Activated CD4-positive, alpha-beta T cell treated with anti-CD3 and anti-CD28 coated beads, Interleukin-2, amount 10 ng/mL, durations not matched to agents 7 days and 5 days (primary cell): ENCODE data around the gene CCNC. TPM values are rescaled to one million over a fixed set of nuclear protein-coding genes. Genes with fewer than 3 reads are reported as not detected.
"Not testable (repeated sequence)": the region's sequence is repeated elsewhere in the genome, so short reads cannot be mapped to it uniquely, and the experiment has no call there.

Source experiments
- CTCF ChIA-PET: fragments of 350-600 bp; sonication (Branson Sonifier 250); formaldehyde crosslinking; loops from one replicate; lab custom pipeline; 2021; ENCODE audit warnings: antibody characterized with exemption; lab: Charles Lee
- POLR2A ChIA-PET: fragments of 350-600 bp; sonication (Branson Sonifier 250); formaldehyde crosslinking; loops from one replicate; lab custom pipeline; 2021; ENCODE audit warnings: antibody characterized with exemption; lab: Charles Lee
- DNase-seq: peaks from one replicate; pipeline ENCODE4 v3.0.0-alpha.2; 2020
- H3K27ac Mint-ChIP-seq: one replicate; pipeline ENCODE4 v1.8.0; 2021; ENCODE audit warnings: mild to moderate bottlenecking, moderate library complexity, mixed read lengths
- H3K27me3 Mint-ChIP-seq: one replicate; pipeline ENCODE4 v1.8.0; 2021; ENCODE audit warnings: mixed read lengths
- H3K36me3 Mint-ChIP-seq: one replicate; pipeline ENCODE4 v1.8.0; 2021; ENCODE audit warnings: low read depth, mixed read lengths
- H3K4me1 Mint-ChIP-seq: one replicate; pipeline ENCODE4 v1.8.0; 2021; ENCODE audit warnings: mixed read lengths
- H3K4me3 Mint-ChIP-seq: one replicate; pipeline ENCODE4 v1.8.0; 2021; ENCODE audit warnings: mild to moderate bottlenecking, moderate library complexity, mixed read lengths
- H3K9me3 Mint-ChIP-seq: one replicate; pipeline ENCODE4 v1.8.0; 2021; ENCODE audit warnings: mixed read lengths
- total RNA-seq, 2 experiments: library from RNA; stranded (reverse); gene quantifications; one replicate each; pipeline ENCODE4 v1.2.3, GENCODE V29; 2021

The CCNC gene
- total RNA-seq, 2 experiments from 2014 or later = 29.3 to 34.8 TPM

GRCh38 chr6:99607416-99608036 is 39.1 kb upstream of the CCNC start:
- no peaks in the 10 kb centered on the region for H3K36me3 Mint-ChIP-seq
- H3K9me3 Mint-ChIP-seq = peaks cover 2% of the 10 kb centered on the region
- ChIA-PET POLR2A (interaction anchor here (0.6 kb wide), 1 partner anchor 12 kb away, joined by 3 read pairs; no protein-coding TSS in a partner anchor), CTCF (interaction anchor here (0.8 to 1.7 kb wide), 4 partner anchors 13 to 25 kb away, joined by 3 to 6 read pairs (median 4); no protein-coding TSS in a partner anchor)
- peaks cover 92% of the 10 kb centered on the region for H3K27me3 Mint-ChIP-seq
- DNase-seq = no peak
- H3K4me3 Mint-ChIP-seq = no peak overlapping the region
- peaks cover 52% of the 10 kb centered on the region for H3K4me1 Mint-ChIP-seq
- peak overlapping the region; percentile 25 for H3K27ac Mint-ChIP-seq

- DNase-seq = no peak
- H3K9me3 Mint-ChIP-seq = peaks cover 2% of the 10 kb centered on the region
- H3K27me3 Mint-ChIP-seq = peaks cover 93% of the 10 kb centered on the region
- peaks cover 50% of the 10 kb centered on the region for H3K4me1 Mint-ChIP-seq
- H3K4me3 Mint-ChIP-seq = no peak within 1 kb of the TSS
- H3K27ac Mint-ChIP-seq = peak within 1 kb of the TSS; percentile 25
- no peaks in the 10 kb centered on the region for H3K36me3 Mint-ChIP-seq
- POLR2A ChIA-PET = interaction anchor here (0.6 kb wide), 1 partner anchor 12 kb away, joined by 3 read pairs; no protein-coding TSS in a partner anchor
- CTCF ChIA-PET = interaction anchor here (1.4 kb wide), 1 partner anchor 18 kb away, joined by 6 read pairs; no protein-coding TSS in a partner anchor
Measured at GRCh38 chr6:99606656-99607415, 38.4 kb upstream of the CCNC start, which contains the start of gene PRDM13. Gene PRDM13 (plus strand): TSS chr6:99606833. CDS start chr6:99607035, 202 bp downstream.

GRCh38 chr6:99605911-99606655 is 37.6 kb upstream of the CCNC start:
- peaks cover 44% of the 10 kb centered on the region for H3K4me1 Mint-ChIP-seq
- no peak for DNase-seq
- CTCF ChIA-PET = interaction anchor here (1.5 kb wide), 1 partner anchor 850 kb away, joined by 5 read pairs; no protein-coding TSS in a partner anchor
- no peaks in the 10 kb centered on the region for H3K36me3 Mint-ChIP-seq
- POLR2A ChIA-PET = no interaction called here
- H3K27ac Mint-ChIP-seq = no peak overlapping the region
- H3K4me3 Mint-ChIP-seq = no peak overlapping the region
- H3K9me3 Mint-ChIP-seq = peaks cover 2% of the 10 kb centered on the region
- peaks cover 90% of the 10 kb centered on the region for H3K27me3 Mint-ChIP-seq

GRCh38 chr6:99605074-99605734 is 36.7 kb upstream of the CCNC start:
- ChIA-PET CTCF (interaction anchor here (1.5 kb wide), 1 partner anchor 851 kb away, joined by 5 read pairs; no protein-coding TSS in a partner anchor), POLR2A (no interaction called here)
- Mint-ChIP-seq H3K27ac (no peak overlapping the region), H3K36me3 (no peaks in the 10 kb centered on the region), H3K9me3 (peaks cover 2% of the 10 kb centered on the region), H3K4me3 (no peak overlapping the region), H3K4me1 (peaks cover 36% of the 10 kb centered on the region), H3K27me3 (peaks cover 89% of the 10 kb centered on the region)
- no peak for DNase-seq

- no peaks in the 10 kb centered on the region for H3K9me3 Mint-ChIP-seq
- DNase-seq = no peak
- peak overlapping the region; percentile 22 for H3K4me3 Mint-ChIP-seq
- H3K4me1 Mint-ChIP-seq = peaks cover 31% of the 10 kb centered on the region
- CTCF ChIA-PET = interaction anchor here (0.8 to 1.5 kb wide), 2 partner anchors 13 to 852 kb away, joined by 3 to 5 read pairs; no protein-coding TSS in a partner anchor
- POLR2A ChIA-PET = no interaction called here
- H3K27ac Mint-ChIP-seq = peak overlapping the region; percentile 41
- H3K27me3 Mint-ChIP-seq = peaks cover 89% of the 10 kb centered on the region
- H3K36me3 Mint-ChIP-seq = no peaks in the 10 kb centered on the region
Measured at GRCh38 chr6:99604166-99605073, 36.0 kb upstream of the CCNC start.

- Mint-ChIP-seq H3K27ac (peak overlapping the region; percentile 36), H3K27me3 (peaks cover 89% of the 10 kb centered on the region), H3K36me3 (no peaks in the 10 kb centered on the region), H3K4me3 (peak overlapping the region; percentile 41), H3K4me1 (peaks cover 25% of the 10 kb centered on the region), H3K9me3 (no peaks in the 10 kb centered on the region)
- POLR2A ChIA-PET = no interaction called here
- CTCF ChIA-PET = interaction anchor here (0.8 kb wide), 1 partner anchor 14 kb away, joined by 3 read pairs; no protein-coding TSS in a partner anchor
- DNase-seq = no peak
Measured at GRCh38 chr6:99603421-99604165, 35.1 kb upstream of the CCNC start.

GRCh38 chr6:99602520-99603420 is 34.3 kb upstream of the CCNC start:
- no peaks in the 10 kb centered on the region for H3K36me3 Mint-ChIP-seq
- H3K4me1 Mint-ChIP-seq = peaks cover 25% of the 10 kb centered on the region
- peak overlapping the region; percentile 35 for H3K4me3 Mint-ChIP-seq
- CTCF ChIA-PET = interaction anchor here (0.8 kb wide), 1 partner anchor 15 kb away, joined by 4 read pairs; no protein-coding TSS in a partner anchor
- H3K9me3 Mint-ChIP-seq = no peaks in the 10 kb centered on the region
- no peak overlapping the region for H3K27ac Mint-ChIP-seq
- no peak for DNase-seq
- POLR2A ChIA-PET = no interaction called here
- peaks cover 89% of the 10 kb centered on the region for H3K27me3 Mint-ChIP-seq

- H3K27ac Mint-ChIP-seq = not testable (repeated sequence)
Measured at GRCh38 chr6:99594696-99595095, 26.2 kb upstream of the CCNC start.

GRCh38 chr6:99592900-99593299 is 24.4 kb upstream of the CCNC start:
- H3K9me3 Mint-ChIP-seq = peaks cover 1% of the 10 kb centered on the region
- DNase-seq = no peak
- no peak overlapping the region for H3K4me3 Mint-ChIP-seq
- H3K27ac Mint-ChIP-seq = no peak overlapping the region
- peaks cover 2% of the 10 kb centered on the region for H3K36me3 Mint-ChIP-seq
- H3K4me1 Mint-ChIP-seq = peaks cover 31% of the 10 kb centered on the region
- CTCF ChIA-PET = interaction anchor here (1.2 kb wide), 1 partner anchor 15 kb away, joined by 4 read pairs; no protein-coding TSS in a partner anchor
- peaks cover 88% of the 10 kb centered on the region for H3K27me3 Mint-ChIP-seq
- POLR2A ChIA-PET = no interaction called here

More at GRCh38 chr6:99594696-99595095, 26.2 kb upstream of the CCNC start:
- H3K9me3 Mint-ChIP-seq, H3K4me3 Mint-ChIP-seq, POLR2A ChIA-PET, CTCF ChIA-PET, DNase-seq, H3K36me3 Mint-ChIP-seq: not testable (repeated sequence)
- Mint-ChIP-seq H3K4me1 (peaks cover 20% of the 10 kb centered on the region), H3K27me3 (peaks cover 87% of the 10 kb centered on the region)
